Endothelial cell of umbilical vein (primary cell): ENCODE measurements around the gene FARP1. TPM values are rescaled to one million over a fixed set of nuclear protein-coding genes. Genes with fewer than 3 reads are reported as not detected.

Experiments
- BruUV-seq: library from RNA; stranded (reverse); fragments of 400-500 nt; replicated peaks from 2 replicates; lab custom pipeline; 2021; lab: Mats Ljungman, UMichigan
- CTCF ChIA-PET: fragments of 300-600, 350-600 bp; sonication (Branson Sonifier 250); formaldehyde crosslinking; loops from one replicate; lab custom pipeline; 2021; ENCODE audit warnings: antibody characterized with exemption, inconsistent platforms; lab: Charles Lee
- POLR2A ChIA-PET: fragments of 300-600, 350-600 bp; sonication (Branson Sonifier 250); formaldehyde crosslinking; loops from one replicate; lab custom pipeline; 2021; ENCODE audit warnings: antibody characterized with exemption, inconsistent platforms; lab: Charles Lee
- DNase-seq: peaks from one replicate; pipeline ENCODE4 v3.0.0-alpha.2; 2011; ENCODE audit warnings: low read depth, low spot score
- FAIRE-seq: peaks from 2 replicates; lab custom pipeline; 2011; peaks lifted over from hg19 to GRCh38; lab: Jason Lieb, UNC
- H2AFZ ChIP-seq: 2 replicates; pipeline ENCODE4 v1.6.0; 2012; ENCODE audit warnings: low read depth, low read length, control low read depth, inconsistent platforms
- H3K27ac ChIP-seq: 2 replicates; pipeline ENCODE4 v1.5.1; 2011; ENCODE audit warnings: low read depth, mild to moderate bottlenecking, control low read depth, low read length, moderate library complexity; ENCODE audit not compliant: insufficient read depth
- H3K27me3 ChIP-seq, 2 experiments: 2 replicates each; pipeline versions ENCODE4 v1.6.0 to v1.6.1; 2011; ENCODE audit warnings: low read length in 2 of 2, mixed read lengths in 1 of 2; ENCODE audit not compliant: control insufficient read depth in 2 of 2, insufficient read depth in 2 of 2
- H3K36me3 ChIP-seq, 2 experiments: 2 replicates in 1 of 2; 3 replicates in 1 of 2; pipeline ENCODE4 v1.5.1; 2011; ENCODE audit warnings: low read length in 2 of 2, mild to moderate bottlenecking in 1 of 2, moderate library complexity in 1 of 2; ENCODE audit not compliant: control insufficient read depth in 2 of 2, insufficient read depth in 2 of 2; ENCODE audit errors: extremely low read depth in 1 of 2
- H3K4me1 ChIP-seq: 3 replicates; pipeline ENCODE4 v1.5.1; 2011; ENCODE audit warnings: mild to moderate bottlenecking, low read length; ENCODE audit not compliant: control insufficient read depth, insufficient read depth; ENCODE audit errors: extremely low read depth
- H3K4me2 ChIP-seq: 2 replicates; pipeline ENCODE4 v1.6.1; 2011; ENCODE audit warnings: low read length, control low read depth, mixed read lengths; ENCODE audit not compliant: insufficient read depth
- H3K4me3 ChIP-seq, 3 experiments: fragments of 200-600 bp in 1 of 3; sonication (generic), shearing (Covaris generic) in 1 of 3; replicated peaks in 1 of 3; 2 replicates each; pipeline ENCODE4 v1.5.1; 2011 to 2016; ENCODE audit warnings: control low read depth in 3 of 3, low read length in 3 of 3, mild to moderate bottlenecking in 2 of 3, inconsistent platforms in 1 of 3, low read depth in 1 of 3, moderate library complexity in 1 of 3; ENCODE audit not compliant: insufficient read depth in 1 of 3
- H3K79me2 ChIP-seq: 2 replicates; pipeline ENCODE4 v1.6.0; 2012; ENCODE audit warnings: low read length, inconsistent platforms; ENCODE audit not compliant: control insufficient read depth, insufficient read depth
- H3K9ac ChIP-seq: replicated peaks from 2 replicates; pipeline ENCODE3; 2011; ENCODE audit warnings: low read length, control low read depth; ENCODE audit not compliant: insufficient read depth; ENCODE audit errors: extremely low read depth
- H3K9me1 ChIP-seq: replicated peaks from 3 replicates; pipeline ENCODE4 v1.6.0; 2011; ENCODE audit warnings: mild to moderate bottlenecking, low read length; ENCODE audit not compliant: control insufficient read depth, insufficient read depth; ENCODE audit errors: extremely low read depth
- H3K9me3 ChIP-seq: replicated peaks from 2 replicates; pipeline ENCODE4 v1.5.1; 2012; ENCODE audit warnings: low read length, inconsistent platforms; ENCODE audit not compliant: control insufficient read depth, insufficient read depth
- H4K20me1 ChIP-seq: replicated peaks from 2 replicates; pipeline ENCODE3; 2011; ENCODE audit warnings: mild to moderate bottlenecking, low read length; ENCODE audit not compliant: control insufficient read depth, insufficient read depth; ENCODE audit errors: extremely low read depth
- EZH2 ChIP-seq: IDR thresholded peaks from 2 replicates; pipeline ENCODE4 v1.6.1; 2012; ENCODE audit warnings: borderline replicate concordance, low read depth, mild to moderate bottlenecking, moderate library complexity, low read length, inconsistent platforms; ENCODE audit not compliant: severe bottlenecking
- FOS ChIP-seq: IDR thresholded peaks from 2 replicates; pipeline ENCODE4 v1.6.1; 2011; ENCODE audit warnings: mild to moderate bottlenecking, low read length, moderate library complexity, borderline replicate concordance; ENCODE audit not compliant: insufficient read depth
- GATA2 ChIP-seq: IDR thresholded peaks from 2 replicates; pipeline ENCODE4 v1.7.0; 2011; ENCODE audit warnings: low read depth, mild to moderate bottlenecking, moderate library complexity, mixed read lengths, low read length; ENCODE audit not compliant: insufficient read length, insufficient read depth
- JUN ChIP-seq: IDR thresholded peaks from 2 replicates; pipeline ENCODE4 v1.6.1; 2011; ENCODE audit warnings: borderline replicate concordance, low read depth; ENCODE audit not compliant: insufficient read length, insufficient read depth
- MYC ChIP-seq: IDR thresholded peaks from one replicate; pipeline ENCODE4 v1.6.1; 2011; ENCODE audit warnings: mild to moderate bottlenecking, low read depth, low read length
- POLR2A ChIP-seq: IDR thresholded peaks from 2 replicates; pipeline ENCODE4 v1.6.1; 2012; ENCODE audit warnings: low read depth, mild to moderate bottlenecking, control low read depth, low read length
- POLR2AphosphoS5 ChIP-seq: IDR thresholded peaks from 2 replicates; pipeline ENCODE4 v1.6.1; 2012; ENCODE audit warnings: low read depth, mild to moderate bottlenecking, control low read depth, low read length, moderate library complexity; ENCODE audit not compliant: insufficient read depth
- dilution Hi-C: fragments of 300-500 bp; cut with MboI; formaldehyde crosslinking; loops from one replicate; pipeline ENCODE4 v1.15.0; 2019; ENCODE audit warnings: low sequenced_read_pairs; ENCODE audit not compliant: extremely low pct_ligation_motif_present
- intact Hi-C: fragments of 100-400 bp; cut with micrococcal nuclease; formaldehyde crosslinking; loops from one replicate; pipeline ENCODE4 v1.10.0; 2022
- polyA plus RNA-seq, 4 experiments: library from polyadenylated mRNA; depleted of rRNA in 3 of 4; stranded (reverse) in 3 of 4; unstranded in 1 of 4; fragments of >200 nt; gene quantifications; 2 replicates each; pipeline versions ENCODE4 v1.2.1 to v1.2.3, GENCODE V29; 2011 to 2012; ENCODE audit warnings: missing spikeins in 1 of 4
- total RNA-seq: library from RNA; stranded (reverse); gene quantifications from 2 replicates; pipeline ENCODE4 v1.2.3, GENCODE V29; 2021
- TF ChIP-seq, protein P1 (sequence below), 2 donors: IDR thresholded peaks; 1 replicate in 1 of 2; 2 replicates in 1 of 2; pipeline ENCODE4 v1.5.1; 2011; ENCODE audit warnings: low read length in 2 of 2, mild to moderate bottlenecking in 2 of 2, moderate library complexity in 2 of 2, control low read depth in 1 of 2, inconsistent platforms in 1 of 2, low read depth in 1 of 2; ENCODE audit not compliant: insufficient read depth in 1 of 2; ENCODE audit errors: extremely low read depth in 1 of 2
- TF ChIP-seq, protein P2 (sequence below): IDR thresholded peaks from 2 replicates; pipeline ENCODE4 v1.6.1; 2011; ENCODE audit not compliant: insufficient read depth, insufficient read length

Gene FARP1
- total and polyA plus RNA-seq, 2 donors (not counting 3 experiments of a cell fraction or from before 2014, with no cell fraction given), result 19.0 to 77.7 TPM

DNA sequence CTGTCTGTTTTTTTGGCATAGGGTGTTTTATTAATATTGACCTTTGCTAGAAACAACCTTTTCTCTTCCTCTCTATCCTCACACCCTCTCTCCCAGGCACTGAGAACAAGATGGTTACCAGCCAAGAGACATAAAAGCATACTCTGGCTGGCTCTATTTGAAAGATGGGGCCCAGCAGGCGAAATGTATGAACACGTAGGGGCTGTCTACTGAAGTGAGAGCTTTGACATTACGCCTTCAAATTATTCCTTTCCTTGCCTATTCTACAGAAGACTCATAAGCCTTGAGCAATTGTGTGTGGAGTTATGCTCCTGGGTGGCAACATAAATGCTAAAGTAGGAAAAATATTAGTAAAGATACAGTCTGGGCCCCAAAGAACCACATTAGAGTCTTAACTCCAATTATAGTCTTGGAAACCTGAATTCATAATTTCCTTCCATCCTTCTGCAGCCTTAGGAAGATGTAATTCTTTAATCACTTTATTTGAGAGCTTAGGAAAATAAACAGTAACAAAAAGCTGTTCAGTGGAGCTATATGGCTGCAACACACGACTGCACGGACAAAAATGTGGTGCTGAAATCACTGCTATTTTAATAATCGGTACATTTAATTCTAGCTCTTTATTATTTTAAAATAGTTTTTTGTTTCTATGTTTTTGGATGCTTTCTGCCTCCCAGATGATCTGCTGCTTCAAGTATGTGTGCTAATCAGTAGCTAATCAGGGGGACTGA is 156.5 kb downstream of the FARP1 start:
- no TSS peak for BruUV-seq
- DNase-seq, result no peak
- POLR2A ChIA-PET, result no interaction called here
- Histone ChIP-seq H3K4me1 (no peaks in the 10 kb centered on the region), H2AFZ (no peak overlapping the region), H3K27me3 (no peaks in the 10 kb centered on the region), H3K79me2 (peaks cover 1% of the 10 kb centered on the region), H3K4me3 (no peak overlapping the region), H3K9me3 (no peaks in the 10 kb centered on the region), H3K9me1 (no peaks in the 10 kb centered on the region), H3K27ac (no peak overlapping the region), H3K9ac (no peak overlapping the region), H3K4me2 (no peak overlapping the region), H3K36me3 (no peaks in the 10 kb centered on the region), H4K20me1 (no peaks in the 10 kb centered on the region)
- TF ChIP-seq POLR2AphosphoS5, result no peak
- no peak for TF ChIP-seq JUN
- no peak for TF ChIP-seq EZH2
- TF ChIP-seq POLR2A, result no peak
- TF ChIP-seq, protein P1, sequence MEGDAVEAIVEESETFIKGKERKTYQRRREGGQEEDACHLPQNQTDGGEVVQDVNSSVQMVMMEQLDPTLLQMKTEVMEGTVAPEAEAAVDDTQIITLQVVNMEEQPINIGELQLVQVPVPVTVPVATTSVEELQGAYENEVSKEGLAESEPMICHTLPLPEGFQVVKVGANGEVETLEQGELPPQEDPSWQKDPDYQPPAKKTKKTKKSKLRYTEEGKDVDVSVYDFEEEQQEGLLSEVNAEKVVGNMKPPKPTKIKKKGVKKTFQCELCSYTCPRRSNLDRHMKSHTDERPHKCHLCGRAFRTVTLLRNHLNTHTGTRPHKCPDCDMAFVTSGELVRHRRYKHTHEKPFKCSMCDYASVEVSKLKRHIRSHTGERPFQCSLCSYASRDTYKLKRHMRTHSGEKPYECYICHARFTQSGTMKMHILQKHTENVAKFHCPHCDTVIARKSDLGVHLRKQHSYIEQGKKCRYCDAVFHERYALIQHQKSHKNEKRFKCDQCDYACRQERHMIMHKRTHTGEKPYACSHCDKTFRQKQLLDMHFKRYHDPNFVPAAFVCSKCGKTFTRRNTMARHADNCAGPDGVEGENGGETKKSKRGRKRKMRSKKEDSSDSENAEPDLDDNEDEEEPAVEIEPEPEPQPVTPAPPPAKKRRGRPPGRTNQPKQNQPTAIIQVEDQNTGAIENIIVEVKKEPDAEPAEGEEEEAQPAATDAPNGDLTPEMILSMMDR (IDR thresholded peaks at IDR 0.05; ENCODE audit: extremely low read depth in 1 of 2, insufficient read depth in 1 of 2, low read depth in 1 of 2, low read length in 2 of 2), result no peak
- TF ChIP-seq, protein P2, sequence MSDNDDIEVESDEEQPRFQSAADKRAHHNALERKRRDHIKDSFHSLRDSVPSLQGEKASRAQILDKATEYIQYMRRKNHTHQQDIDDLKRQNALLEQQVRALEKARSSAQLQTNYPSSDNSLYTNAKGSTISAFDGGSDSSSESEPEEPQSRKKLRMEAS, result no peak
- no peak for TF ChIP-seq MYC
- no peak for TF ChIP-seq GATA2
- no peak for TF ChIP-seq FOS
- CTCF ChIA-PET, result interaction anchor here (0.8 kb wide), 1 partner anchor 33 kb away, joined by 3 read pairs; no protein-coding TSS in a partner anchor
- dilution Hi-C loops, result no loop called here
- no peak for FAIRE-seq
- intact Hi-C loops, result no loop called here
